ENCODE measurements around the gene ZGRF1.
"Not testable (repeated sequence)": the region's sequence is repeated elsewhere in the genome, so short reads cannot be mapped to it uniquely, and the experiment has no call there.

ZGRF1 gene

DNA sequence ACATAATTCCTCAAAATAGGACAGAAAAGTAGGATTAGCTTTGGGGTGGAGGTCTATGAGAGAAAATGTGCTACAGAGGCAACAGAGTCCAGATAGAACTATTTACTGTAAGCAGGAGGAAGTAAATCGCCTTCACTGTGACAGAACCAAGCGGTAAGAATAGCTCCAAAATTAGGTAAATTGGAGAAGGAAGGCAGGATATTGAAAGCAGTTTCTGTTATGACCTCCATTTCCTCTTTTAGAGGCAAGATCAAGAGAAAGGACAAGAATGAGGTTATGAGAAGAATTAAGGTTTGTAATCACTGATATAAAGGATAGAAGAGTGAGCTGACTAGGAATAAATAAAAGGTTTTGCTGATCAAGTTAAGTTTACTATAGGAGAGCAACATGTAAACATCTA is 76.6 kb downstream of the ZGRF1 start:
- TF ChIP-seq, protein P1, sequence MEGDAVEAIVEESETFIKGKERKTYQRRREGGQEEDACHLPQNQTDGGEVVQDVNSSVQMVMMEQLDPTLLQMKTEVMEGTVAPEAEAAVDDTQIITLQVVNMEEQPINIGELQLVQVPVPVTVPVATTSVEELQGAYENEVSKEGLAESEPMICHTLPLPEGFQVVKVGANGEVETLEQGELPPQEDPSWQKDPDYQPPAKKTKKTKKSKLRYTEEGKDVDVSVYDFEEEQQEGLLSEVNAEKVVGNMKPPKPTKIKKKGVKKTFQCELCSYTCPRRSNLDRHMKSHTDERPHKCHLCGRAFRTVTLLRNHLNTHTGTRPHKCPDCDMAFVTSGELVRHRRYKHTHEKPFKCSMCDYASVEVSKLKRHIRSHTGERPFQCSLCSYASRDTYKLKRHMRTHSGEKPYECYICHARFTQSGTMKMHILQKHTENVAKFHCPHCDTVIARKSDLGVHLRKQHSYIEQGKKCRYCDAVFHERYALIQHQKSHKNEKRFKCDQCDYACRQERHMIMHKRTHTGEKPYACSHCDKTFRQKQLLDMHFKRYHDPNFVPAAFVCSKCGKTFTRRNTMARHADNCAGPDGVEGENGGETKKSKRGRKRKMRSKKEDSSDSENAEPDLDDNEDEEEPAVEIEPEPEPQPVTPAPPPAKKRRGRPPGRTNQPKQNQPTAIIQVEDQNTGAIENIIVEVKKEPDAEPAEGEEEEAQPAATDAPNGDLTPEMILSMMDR (conservative IDR thresholded peaks at IDR 0.05): no peak
- H3K27ac ChIP-seq: no peak overlapping the region

DNA sequence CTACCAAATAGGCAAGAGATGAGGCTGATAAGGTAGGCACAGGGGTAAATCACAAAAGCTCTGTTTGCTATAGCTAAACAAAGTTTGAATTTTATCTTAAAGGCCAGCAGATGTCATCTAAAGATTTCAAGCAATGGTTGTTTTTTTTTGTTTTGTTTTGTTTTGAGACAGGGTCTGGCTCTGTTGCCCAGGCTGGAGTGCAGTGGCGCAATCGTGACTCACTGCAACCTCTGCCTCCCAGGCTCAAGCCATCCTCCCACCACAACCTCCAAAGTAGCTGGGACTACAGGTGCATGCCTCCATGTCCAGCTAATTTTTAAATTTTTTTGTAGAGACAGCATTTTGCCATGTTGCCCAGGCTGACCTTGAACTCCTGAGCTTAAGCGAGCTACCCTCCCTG is 77.7 kb downstream of the ZGRF1 start:
- TF ChIP-seq, protein P1 (conservative IDR thresholded peaks at IDR 0.05): no peak
- H3K27ac ChIP-seq: no peak overlapping the region

DNA sequence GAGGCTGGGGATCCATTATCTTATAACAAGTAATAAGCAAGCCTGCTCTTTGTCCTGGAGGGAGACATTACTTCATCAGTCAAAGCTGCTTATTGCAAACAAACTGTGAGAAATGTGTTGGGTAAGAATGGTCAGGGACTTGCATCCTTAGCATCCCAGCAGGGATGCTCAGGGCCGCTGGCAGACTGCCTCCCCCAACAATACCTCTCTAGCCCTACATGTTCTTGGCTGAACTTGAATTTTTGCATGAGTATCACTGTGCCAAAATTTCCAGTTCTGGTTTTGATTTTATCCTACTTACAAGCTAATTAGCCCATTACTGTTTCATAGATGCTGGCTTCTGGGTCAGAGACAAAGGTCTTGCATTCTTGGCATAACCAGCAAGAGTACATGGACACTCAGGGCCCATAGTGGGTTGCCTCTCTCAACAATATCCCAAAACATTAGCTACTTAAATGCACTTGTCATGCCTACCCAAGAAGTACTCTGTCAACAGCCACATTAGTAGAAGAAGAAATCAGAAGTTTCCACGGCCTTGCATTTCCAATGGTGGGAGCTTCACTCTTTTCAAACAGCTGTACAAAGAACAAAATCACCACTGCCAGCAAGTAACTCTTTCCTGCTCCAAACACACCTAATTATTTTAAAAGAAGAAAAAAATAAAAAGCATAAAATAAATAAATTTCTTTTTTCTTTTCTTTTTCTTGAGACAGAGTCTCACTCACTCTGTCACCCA is 78.9 kb downstream of the ZGRF1 start:
- no peak overlapping the region for H3K27ac ChIP-seq

DNA sequence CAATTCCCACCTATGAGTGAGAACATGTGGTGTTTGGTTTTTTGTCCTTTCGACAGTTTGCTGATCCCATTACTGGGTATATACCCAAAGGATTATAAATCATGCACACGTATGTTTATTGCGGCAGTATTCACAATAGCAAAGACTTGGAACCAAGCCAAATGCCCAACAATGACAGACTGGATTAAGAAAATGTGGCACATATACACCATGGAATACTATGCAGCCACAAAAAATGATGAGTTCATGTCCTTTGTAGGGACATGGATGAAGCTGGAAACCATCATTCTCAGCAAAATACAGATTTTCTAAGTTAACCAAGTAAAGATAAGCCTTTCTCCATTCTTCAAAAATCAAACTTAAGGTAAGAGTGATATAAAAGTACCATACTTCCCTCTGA is 82.4 kb downstream of the ZGRF1 start:
- H3K27ac ChIP-seq: not testable (repeated sequence)

More for the DNA sequence above, 78.9 kb downstream of the ZGRF1 start:
- TF ChIP-seq, protein P1 (conservative IDR thresholded peaks at IDR 0.05): no peak

DNA sequence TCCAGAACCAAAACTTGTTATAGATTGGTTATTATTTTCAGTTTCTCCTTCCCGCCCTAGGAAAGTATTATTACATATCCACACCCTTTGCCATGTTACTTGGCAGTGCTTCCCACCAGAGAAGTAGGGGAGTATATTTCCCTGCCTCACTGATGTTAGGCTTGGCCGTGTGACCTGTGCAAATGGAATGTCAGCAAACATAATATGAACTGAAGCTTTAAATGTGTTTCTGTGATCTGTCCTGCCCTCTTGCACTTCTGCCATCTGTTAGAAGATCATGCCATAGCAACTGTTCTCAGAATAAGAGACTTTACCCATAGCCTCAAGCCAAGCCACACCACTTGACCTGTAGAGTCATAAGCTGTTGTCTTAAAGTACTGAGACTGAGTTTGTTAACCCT is 84.0 kb downstream of the ZGRF1 start:
- TF ChIP-seq, protein P1 (conservative IDR thresholded peaks at IDR 0.05): no peak

DNA sequence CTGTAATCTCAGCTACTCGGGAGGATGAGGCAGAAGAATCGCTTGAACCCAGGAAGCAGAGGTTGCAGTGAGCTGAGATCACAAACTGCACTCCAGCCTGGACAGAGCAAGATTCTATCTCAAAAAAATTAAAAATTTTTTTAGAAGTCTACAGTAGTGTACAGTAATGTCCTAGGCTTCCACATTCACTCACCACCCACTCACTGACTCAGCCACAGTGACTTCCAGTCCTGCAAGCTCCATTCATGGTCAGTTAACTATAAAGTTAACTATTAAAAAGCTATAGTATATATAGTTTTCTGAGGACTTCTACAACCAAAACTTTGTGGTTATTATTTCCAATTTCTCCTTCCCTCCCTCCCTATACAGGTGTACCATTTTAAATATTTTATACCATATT is 86.0 kb downstream of the ZGRF1 start:
- TF ChIP-seq, protein P1 (conservative IDR thresholded peaks at IDR 0.05): no peak
- H3K27ac ChIP-seq: no peak overlapping the region

More for the DNA sequence above, 84.0 kb downstream of the ZGRF1 start:
- no peak overlapping the region for H3K27ac ChIP-seq

DNA sequence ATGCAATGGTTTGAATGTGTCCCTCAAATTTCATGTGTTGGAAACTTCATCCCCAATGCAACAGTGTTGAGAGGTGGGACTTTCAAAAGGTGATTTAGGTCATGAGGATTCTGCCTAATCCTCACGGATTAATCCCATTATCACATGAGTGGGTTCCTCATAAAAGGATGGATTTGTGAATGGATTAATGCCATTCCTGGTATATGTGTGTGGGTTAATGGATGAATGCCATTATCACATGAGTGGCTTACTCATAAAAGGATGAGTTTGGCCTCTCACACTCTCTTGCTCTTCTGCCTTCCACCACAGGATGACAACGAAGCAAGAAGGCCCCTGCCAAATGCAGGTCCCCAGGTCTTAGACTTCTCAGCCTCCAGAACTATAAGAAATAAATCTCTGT is 90.2 kb downstream of the ZGRF1 start:
- H3K27ac ChIP-seq: no peak overlapping the region
- TF ChIP-seq, protein P1 (conservative IDR thresholded peaks at IDR 0.05): no peak

DNA sequence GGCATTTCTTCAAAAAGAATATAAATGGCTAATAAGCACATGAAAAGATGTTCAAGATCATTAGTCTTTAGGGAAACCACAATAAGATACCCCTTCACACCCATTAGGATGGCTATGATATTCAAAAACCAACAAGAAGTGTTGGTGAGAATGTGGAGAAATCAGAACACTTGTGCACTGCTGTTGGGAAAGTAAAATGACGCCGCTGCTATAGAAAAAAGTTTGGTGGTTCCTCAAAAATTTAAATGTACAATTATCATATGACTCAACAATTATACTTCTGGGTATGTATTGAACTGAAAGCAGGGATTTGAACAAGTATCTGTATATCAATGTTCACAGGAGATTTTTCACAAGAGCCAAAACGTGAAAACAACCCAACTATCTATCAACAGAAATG is 91.4 kb downstream of the ZGRF1 start:
- TF ChIP-seq, protein P1 (conservative IDR thresholded peaks at IDR 0.05): no peak
- H3K27ac ChIP-seq: no peak overlapping the region

Measured in VCaP (cell line).